Renal cortical epithelial cell (primary cell): Measurements from ENCODE around the gene INSL6. TPM values are rescaled to one million over a fixed set of nuclear protein-coding genes. Genes with fewer than 3 reads are reported as not detected.

Experiments
- total RNA-seq: library from RNA; depleted of rRNA; stranded (reverse); fragments of >200 nt; gene quantifications from 2 replicates; pipeline ENCODE4 v1.2.3, GENCODE V29; 2014

Gene INSL6
- total RNA-seq, 1 donor from 2014 or later = not detected

Other genes starting within 250 kb of the INSL6 start
- gene JAK2, start 200.4 kb downstream of the INSL6 start, total RNA-seq = 6.3 and 12.0 TPM in 2 replicates
- not detected in 2 replicates for gene INSL4, start 45.8 kb upstream of the INSL6 start, total RNA-seq
- 0.52 and 1.1 TPM in 2 replicates for gene RLN2, start 119.1 kb upstream of the INSL6 start, total RNA-seq
- 1.1 TPM in 1 of 2 replicates, not detected in the other for gene RLN1, start 154.2 kb upstream of the INSL6 start, total RNA-seq